Measurements from ENCODE around the gene CCDC92B. TPM values are rescaled to one million over a fixed set of nuclear protein-coding genes. Genes with fewer than 3 reads are reported as not detected.

Gene CCDC92B
- total RNA-seq, 2 donors from 2014 or later, result not detected

- Mint-ChIP-seq H3K27me3 (no peaks in the 10 kb centered on the region), H3K9me3 (no peaks in the 10 kb centered on the region), H3K27ac (no peak overlapping the region), H3K4me1 (ENCODE audit: low read depth in 2 of 2) (peaks cover 36 to 37% of the 10 kb centered on the region in 2 donors), H3K4me3 (peak overlapping the region; percentile 91), H3K36me3 (no peaks in the 10 kb centered on the region)
- no peak for DNase-seq (ENCODE audit: low spot score)
- no peak for ATAC-seq
Observed at GRCh38 chr17:2708585-2709182, 40.8 kb downstream of the CCDC92B start.

DNA sequence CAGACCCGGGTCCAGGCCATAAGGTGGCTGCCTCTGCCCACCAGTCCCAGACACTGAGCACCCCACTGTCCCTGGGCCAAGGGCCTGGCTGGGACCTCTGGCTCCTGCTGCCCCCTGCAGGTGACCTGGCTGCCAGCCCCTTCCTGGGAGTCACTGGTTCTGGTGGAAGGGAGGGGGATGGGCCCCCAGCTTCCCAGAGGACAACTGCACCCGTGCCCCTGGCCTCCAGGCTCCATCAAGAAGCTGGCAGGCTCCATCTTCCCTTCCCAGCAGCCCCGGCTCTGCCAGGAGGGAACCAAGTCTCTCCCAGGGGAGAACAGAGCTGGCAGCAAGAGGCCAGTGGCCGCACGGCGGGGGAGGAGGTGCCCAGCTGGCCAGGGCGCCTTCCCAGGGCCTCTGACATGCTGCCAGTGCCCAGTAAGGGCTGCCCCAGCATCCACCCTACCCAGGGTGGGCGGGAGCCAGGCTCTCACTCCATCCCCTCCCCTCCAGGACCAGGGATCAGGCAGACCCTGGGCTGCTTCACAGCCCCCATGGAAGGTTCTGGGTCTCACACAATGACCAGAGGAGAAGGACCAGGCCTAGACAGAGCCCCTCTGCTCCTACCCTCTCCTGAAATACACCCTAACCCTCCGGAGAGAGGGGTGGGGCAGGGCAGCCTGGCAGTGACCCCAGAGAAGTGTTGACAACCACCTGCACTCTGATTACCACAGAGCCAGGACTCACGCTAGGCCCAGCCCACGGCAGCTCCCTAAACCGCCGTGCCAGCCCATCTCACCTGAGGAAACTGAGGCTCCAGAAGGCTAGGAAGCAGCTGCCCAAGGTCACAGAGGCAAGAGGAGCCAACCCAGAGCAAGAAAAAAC lies 41.5 kb downstream of the CCDC92B start:
- DNase-seq (ENCODE audit: low spot score) (no peak), ATAC-seq (no peak)
- Mint-ChIP-seq H3K27ac (no peak overlapping the region), H3K4me1 (ENCODE audit: low read depth in 2 of 2) (peaks cover 36 to 37% of the 10 kb centered on the region in 2 donors), H3K4me3 (peak overlapping the region; percentile 15), H3K27me3 (no peaks in the 10 kb centered on the region), H3K36me3 (no peaks in the 10 kb centered on the region), H3K9me3 (no peaks in the 10 kb centered on the region)

- H3K27me3 Mint-ChIP-seq, result no peaks in the 10 kb centered on the region
- no peaks in the 10 kb centered on the region for H3K36me3 Mint-ChIP-seq
- H3K9me3 Mint-ChIP-seq, result no peaks in the 10 kb centered on the region
- H3K27ac Mint-ChIP-seq, result no peak overlapping the region
- ATAC-seq, result no peak
- no peak for DNase-seq (ENCODE audit: low spot score)
- no peak overlapping the region for H3K4me3 Mint-ChIP-seq
- H3K4me1 Mint-ChIP-seq (ENCODE audit: low read depth in 2 of 2), result peaks cover 29 to 34% of the 10 kb centered on the region in 2 donors
Observed at GRCh38 chr17:2706911-2707510, 42.4 kb downstream of the CCDC92B start.

GRCh38 chr17:2705888-2706795 lies 43.3 kb downstream of the CCDC92B start:
- H3K36me3 Mint-ChIP-seq, result no peaks in the 10 kb centered on the region
- DNase-seq (ENCODE audit: low spot score) (peak; percentile 56), ATAC-seq (no peak)
- no peak overlapping the region for H3K4me3 Mint-ChIP-seq
- peak overlapping the region in 1 of 2 donors; percentile 23 for H3K27ac Mint-ChIP-seq
- peaks cover 27 to 33% of the 10 kb centered on the region in 2 donors for H3K4me1 Mint-ChIP-seq (ENCODE audit: low read depth in 2 of 2)
- no peaks in the 10 kb centered on the region for H3K27me3 Mint-ChIP-seq
- H3K9me3 Mint-ChIP-seq, result no peaks in the 10 kb centered on the region

DNA sequence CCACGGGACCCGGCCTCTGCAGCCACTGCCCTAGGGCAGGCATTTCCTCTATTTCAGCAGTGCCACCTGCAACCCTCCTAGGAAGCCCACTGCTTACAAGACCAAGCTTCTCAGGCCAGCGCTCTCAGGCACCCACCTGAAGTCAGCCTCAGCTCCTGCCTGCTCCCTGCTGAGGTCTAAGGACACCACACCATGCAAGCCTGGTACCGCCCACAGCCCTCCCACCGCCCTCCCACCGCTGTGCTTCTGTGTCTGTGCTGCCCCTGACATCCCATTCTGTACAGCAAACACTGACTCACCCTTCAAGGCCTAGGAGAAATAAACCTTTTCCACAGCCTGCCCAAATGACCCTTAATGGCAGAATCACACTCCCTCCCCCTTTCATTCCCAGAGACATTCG lies 44.2 kb downstream of the CCDC92B start:
- DNase-seq (ENCODE audit: low spot score) (peak; percentile 35), ATAC-seq (no peak)
- Mint-ChIP-seq H3K36me3 (no peaks in the 10 kb centered on the region), H3K9me3 (no peaks in the 10 kb centered on the region), H3K27ac (peak overlapping the region in 1 of 2 donors; percentile 23), H3K27me3 (no peaks in the 10 kb centered on the region), H3K4me1 (ENCODE audit: low read depth in 2 of 2) (peaks cover 23 to 30% of the 10 kb centered on the region in 2 donors), H3K4me3 (no peak overlapping the region)

DNA sequence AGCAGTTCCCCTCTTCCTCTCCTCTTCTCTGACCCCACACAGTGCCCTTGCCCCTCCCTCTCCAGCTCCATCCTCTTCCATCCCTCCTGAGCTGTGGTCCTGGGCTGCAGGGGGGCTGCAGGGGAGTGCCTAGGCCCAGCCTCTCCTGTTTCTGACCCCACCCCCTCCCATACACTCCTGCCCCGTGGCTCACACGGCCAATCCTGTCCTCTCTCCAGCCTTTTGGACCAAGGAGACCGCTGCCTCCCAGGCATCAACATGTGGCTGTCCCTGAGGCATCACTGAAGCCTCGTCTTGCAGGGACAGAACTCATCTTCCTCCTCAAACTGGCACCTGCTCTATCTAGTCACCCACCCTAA lies 44.6 kb downstream of the CCDC92B start:
- H3K27ac Mint-ChIP-seq, result no peak overlapping the region
- peaks cover 19 to 26% of the 10 kb centered on the region in 2 donors for H3K4me1 Mint-ChIP-seq (ENCODE audit: low read depth in 2 of 2)
- H3K36me3 Mint-ChIP-seq, result no peaks in the 10 kb centered on the region
- DNase-seq (ENCODE audit: low spot score), result no peak
- H3K27me3 Mint-ChIP-seq, result no peaks in the 10 kb centered on the region
- H3K4me3 Mint-ChIP-seq, result no peak overlapping the region
- H3K9me3 Mint-ChIP-seq, result no peaks in the 10 kb centered on the region
- no peak for ATAC-seq

DNA sequence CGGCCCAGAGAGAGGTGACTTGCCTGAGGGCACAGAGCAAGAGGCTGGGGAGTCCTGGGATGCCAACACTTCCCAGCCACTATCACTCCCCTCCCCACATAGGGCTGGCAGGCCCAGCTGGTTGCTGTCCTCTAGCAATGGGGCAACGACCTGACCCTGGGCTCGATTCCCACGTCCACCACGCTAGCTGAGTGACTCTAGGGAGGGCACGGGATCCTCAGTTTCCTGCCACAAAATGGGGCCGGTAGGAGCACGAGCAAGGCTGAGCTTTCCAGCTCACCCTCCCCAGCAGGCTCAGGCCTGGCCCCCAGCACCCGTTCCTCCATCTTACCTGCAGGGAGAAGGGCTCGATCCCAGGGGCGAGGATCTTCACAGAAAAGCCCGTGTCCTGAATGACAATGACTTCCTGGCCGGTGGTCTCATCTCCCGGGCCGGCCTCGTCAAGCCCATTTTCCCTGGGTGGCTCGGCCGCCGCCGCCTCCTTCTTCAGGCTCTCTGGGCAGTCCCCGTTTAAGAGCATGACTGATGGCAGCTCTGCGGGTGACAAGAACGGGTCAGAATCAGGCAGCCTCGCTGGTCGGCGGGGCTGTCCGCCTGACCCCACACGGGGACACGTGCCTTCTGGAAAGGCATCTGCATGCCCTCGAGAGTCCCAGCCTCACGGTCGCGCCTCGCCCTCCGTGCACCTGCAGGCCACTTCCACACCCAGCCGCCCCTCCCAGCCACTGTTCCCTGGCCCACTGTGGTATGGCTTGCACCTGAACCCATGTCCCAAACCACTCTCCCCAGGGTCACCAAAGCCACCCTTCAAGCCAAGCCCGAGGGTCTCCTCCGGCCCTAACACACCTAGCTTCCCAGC lies 45.2 kb downstream of the CCDC92B start:
- H3K27me3 Mint-ChIP-seq, result no peaks in the 10 kb centered on the region
- H3K4me3 Mint-ChIP-seq, result no peak overlapping the region
- no peak overlapping the region for H3K27ac Mint-ChIP-seq
- ATAC-seq (no peak), DNase-seq (ENCODE audit: low spot score) (no peak)
- no peaks in the 10 kb centered on the region for H3K9me3 Mint-ChIP-seq
- no peaks in the 10 kb centered on the region for H3K36me3 Mint-ChIP-seq
- peaks cover 13 to 21% of the 10 kb centered on the region in 2 donors for H3K4me1 Mint-ChIP-seq (ENCODE audit: low read depth in 2 of 2)

GRCh38 chr17:2703606-2704005 lies 45.8 kb downstream of the CCDC92B start:
- no peak for DNase-seq (ENCODE audit: low spot score)
- Mint-ChIP-seq H3K36me3 (no peaks in the 10 kb centered on the region), H3K4me1 (ENCODE audit: low read depth in 2 of 2) (peaks cover 6 to 17% of the 10 kb centered on the region in 2 donors), H3K4me3 (no peak overlapping the region), H3K27me3 (no peaks in the 10 kb centered on the region), H3K27ac (no peak overlapping the region), H3K9me3 (no peaks in the 10 kb centered on the region)
- no peak for ATAC-seq

GRCh38 chr17:2703181-2703580 lies 46.3 kb downstream of the CCDC92B start:
- no peak for DNase-seq (ENCODE audit: low spot score)
- Mint-ChIP-seq H3K36me3 (no peaks in the 10 kb centered on the region), H3K9me3 (no peaks in the 10 kb centered on the region), H3K27ac (no peak overlapping the region), H3K27me3 (no peaks in the 10 kb centered on the region), H3K4me3 (no peak overlapping the region), H3K4me1 (ENCODE audit: low read depth in 2 of 2) (peaks cover 6 to 16% of the 10 kb centered on the region in 2 donors)
- ATAC-seq, result no peak

DNA sequence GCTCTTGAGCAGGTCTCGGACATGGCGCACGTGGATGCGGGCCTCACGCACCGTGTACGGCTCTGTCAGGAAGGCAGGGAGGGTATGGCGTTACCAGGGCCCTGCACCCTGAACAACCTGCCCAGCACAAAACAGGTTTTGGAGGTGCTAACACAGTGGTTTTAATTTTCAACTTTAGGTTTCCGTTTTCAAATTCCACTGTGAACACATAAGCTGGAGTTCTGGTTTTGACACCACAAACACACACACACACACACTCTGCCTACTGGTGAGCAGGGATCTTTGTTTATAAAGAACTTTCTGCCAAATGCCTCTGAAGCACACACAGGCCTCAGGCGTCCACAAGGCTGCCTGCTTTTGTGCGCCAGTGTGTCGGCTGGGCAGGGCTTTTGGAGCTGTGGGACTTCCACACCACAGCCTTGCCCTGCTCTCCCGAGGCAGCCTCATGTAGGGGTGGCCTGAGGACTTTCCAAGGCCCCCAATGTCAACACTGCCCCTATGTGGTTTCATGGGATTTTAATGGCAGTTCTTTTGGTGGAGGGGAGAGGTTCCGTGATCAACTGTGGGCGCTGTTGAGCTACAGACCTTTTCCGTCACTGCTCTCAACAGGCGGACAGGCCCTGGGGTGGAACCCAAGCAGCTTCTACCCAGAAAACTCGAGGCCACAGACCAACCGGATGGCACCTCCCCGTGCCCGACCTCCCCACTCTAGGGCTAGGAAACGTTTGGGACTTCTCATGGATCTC lies 47.3 kb downstream of the CCDC92B start:
- Mint-ChIP-seq H3K36me3 (no peaks in the 10 kb centered on the region), H3K4me3 (no peak overlapping the region), H3K4me1 (ENCODE audit: low read depth in 2 of 2) (peaks cover 6 to 15% of the 10 kb centered on the region in 2 donors), H3K9me3 (no peaks in the 10 kb centered on the region), H3K27me3 (no peaks in the 10 kb centered on the region), H3K27ac (no peak overlapping the region)
- DNase-seq (ENCODE audit: low spot score), result no peak
- no peak for ATAC-seq

- Mint-ChIP-seq H3K27ac (no peak overlapping the region), H3K36me3 (no peaks in the 10 kb centered on the region), H3K27me3 (no peaks in the 10 kb centered on the region), H3K4me3 (no peak overlapping the region), H3K9me3 (no peaks in the 10 kb centered on the region), H3K4me1 (ENCODE audit: low read depth in 2 of 2) (peaks cover 6 to 15% of the 10 kb centered on the region in 2 donors)
- ATAC-seq, result no peak
- no peak for DNase-seq (ENCODE audit: low spot score)
Observed at GRCh38 chr17:2701161-2701995, 48.1 kb downstream of the CCDC92B start.
